ENCODE results near the gene PCK2. TPM values are rescaled to one million over a fixed set of nuclear protein-coding genes. Genes with fewer than 3 reads are reported as not detected.

Gene PCK2
- total and polyA plus RNA-seq, 2 of the 13 experiments (the other 11 are each of a cell fraction or from before 2014, with no cell fraction given): 129 to 272 TPM

GRCh38 chr14:24114532-24115421 lies 20.7 kb downstream of the PCK2 start, which contains the start of the genes DCAF11 and NRL (continued):
- peak; percentile 87; the same call in 1 of the 2 replicates for TF ChIP-seq TEAD2 (CRISPR knock-in tag; IDR thresholded peaks at IDR 0.05)
- TF ChIP-seq ZNF138 (CRISPR knock-in tag; IDR thresholded peaks at IDR 0.05; ENCODE audit: low read depth): peak; percentile 90
- peak; percentile 33; the same call in 1 of the 2 replicates for TF ChIP-seq CHCHD3 (CRISPR knock-in tag; IDR thresholded peaks at IDR 0.05)
- peak; percentile 41; the same call in 1 of the 2 replicates for TF ChIP-seq ZNF556 (CRISPR knock-in tag; IDR thresholded peaks at IDR 0.05; ENCODE audit: borderline replicate concordance)
- no peak for TF ChIP-seq MBNL3 (CRISPR knock-in tag; conservative IDR thresholded peaks at IDR 0.05)
- TF ChIP-seq EED (CRISPR knock-in tag; IDR thresholded peaks at IDR 0.05): peak; percentile 97; the same call in 1 of the 2 replicates
- peak; percentile 92 for TF ChIP-seq ATF2 (CRISPR knock-in tag; IDR thresholded peaks at IDR 0.05)
- TF ChIP-seq FOXO4 (CRISPR knock-in tag; conservative IDR thresholded peaks at IDR 0.05): no peak
- no peak for TF ChIP-seq ATF7 (IDR thresholded peaks at IDR 0.05)
- TF ChIP-seq ATF7 (CRISPR knock-in tag; IDR thresholded peaks at IDR 0.05): peak; percentile 85
- TF ChIP-seq CCAR2 (optimal IDR thresholded peaks at IDR 0.05; ENCODE audit: low read depth, low read length): peak; percentile 77
- TF ChIP-seq PTBP1 (IDR thresholded peaks at IDR 0.05; ENCODE audit: low read depth, low read length, poor library complexity, severe bottlenecking): peak; percentile 99
- TF ChIP-seq POGZ (CRISPR knock-in tag; IDR thresholded peaks at IDR 0.05): peak; percentile 94; the same call in 1 of the 2 replicates
- TF ChIP-seq, protein P1, sequence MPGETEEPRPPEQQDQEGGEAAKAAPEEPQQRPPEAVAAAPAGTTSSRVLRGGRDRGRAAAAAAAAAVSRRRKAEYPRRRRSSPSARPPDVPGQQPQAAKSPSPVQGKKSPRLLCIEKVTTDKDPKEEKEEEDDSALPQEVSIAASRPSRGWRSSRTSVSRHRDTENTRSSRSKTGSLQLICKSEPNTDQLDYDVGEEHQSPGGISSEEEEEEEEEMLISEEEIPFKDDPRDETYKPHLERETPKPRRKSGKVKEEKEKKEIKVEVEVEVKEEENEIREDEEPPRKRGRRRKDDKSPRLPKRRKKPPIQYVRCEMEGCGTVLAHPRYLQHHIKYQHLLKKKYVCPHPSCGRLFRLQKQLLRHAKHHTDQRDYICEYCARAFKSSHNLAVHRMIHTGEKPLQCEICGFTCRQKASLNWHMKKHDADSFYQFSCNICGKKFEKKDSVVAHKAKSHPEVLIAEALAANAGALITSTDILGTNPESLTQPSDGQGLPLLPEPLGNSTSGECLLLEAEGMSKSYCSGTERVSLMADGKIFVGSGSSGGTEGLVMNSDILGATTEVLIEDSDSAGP (CRISPR knock-in tag; IDR thresholded peaks at IDR 0.05; ENCODE audit: borderline replicate concordance): peak; percentile 89
- no peak for TF ChIP-seq ZFP82 (CRISPR knock-in tag; IDR thresholded peaks at IDR 0.05; ENCODE audit: borderline replicate concordance)
- peak; percentile 93 for TF ChIP-seq NFYB (CRISPR knock-in tag; IDR thresholded peaks at IDR 0.05)
- TF ChIP-seq ZNF44 (CRISPR knock-in tag; IDR thresholded peaks at IDR 0.05): peak; percentile 99
- no peak for TF ChIP-seq ZNF562 (CRISPR knock-in tag; IDR thresholded peaks at IDR 0.05; ENCODE audit: borderline replicate concordance)
- peak; percentile 74; the same call in 1 of the 2 replicates for TF ChIP-seq ZNF180 (CRISPR knock-in tag; IDR thresholded peaks at IDR 0.05; ENCODE audit: borderline replicate concordance, low read depth)
- TF ChIP-seq, protein P2, sequence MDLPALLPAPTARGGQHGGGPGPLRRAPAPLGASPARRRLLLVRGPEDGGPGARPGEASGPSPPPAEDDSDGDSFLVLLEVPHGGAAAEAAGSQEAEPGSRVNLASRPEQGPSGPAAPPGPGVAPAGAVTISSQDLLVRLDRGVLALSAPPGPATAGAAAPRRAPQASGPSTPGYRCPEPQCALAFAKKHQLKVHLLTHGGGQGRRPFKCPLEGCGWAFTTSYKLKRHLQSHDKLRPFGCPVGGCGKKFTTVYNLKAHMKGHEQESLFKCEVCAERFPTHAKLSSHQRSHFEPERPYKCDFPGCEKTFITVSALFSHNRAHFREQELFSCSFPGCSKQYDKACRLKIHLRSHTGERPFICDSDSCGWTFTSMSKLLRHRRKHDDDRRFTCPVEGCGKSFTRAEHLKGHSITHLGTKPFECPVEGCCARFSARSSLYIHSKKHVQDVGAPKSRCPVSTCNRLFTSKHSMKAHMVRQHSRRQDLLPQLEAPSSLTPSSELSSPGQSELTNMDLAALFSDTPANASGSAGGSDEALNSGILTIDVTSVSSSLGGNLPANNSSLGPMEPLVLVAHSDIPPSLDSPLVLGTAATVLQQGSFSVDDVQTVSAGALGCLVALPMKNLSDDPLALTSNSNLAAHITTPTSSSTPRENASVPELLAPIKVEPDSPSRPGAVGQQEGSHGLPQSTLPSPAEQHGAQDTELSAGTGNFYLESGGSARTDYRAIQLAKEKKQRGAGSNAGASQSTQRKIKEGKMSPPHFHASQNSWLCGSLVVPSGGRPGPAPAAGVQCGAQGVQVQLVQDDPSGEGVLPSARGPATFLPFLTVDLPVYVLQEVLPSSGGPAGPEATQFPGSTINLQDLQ (CRISPR knock-in tag; IDR thresholded peaks at IDR 0.05): no peak
- peak; percentile 97 for TF ChIP-seq YEATS2 (CRISPR knock-in tag; IDR thresholded peaks at IDR 0.05; ENCODE audit: borderline replicate concordance)
